GM23338 (cell line): ENCODE results near the gene CASQ2. TPM values are rescaled to one million over a fixed set of nuclear protein-coding genes. Genes with fewer than 3 reads are reported as not detected.

Experiments used
- ATAC-seq: fragments of 200-7000 bp; cut with Tn5 transposase; 3 replicates; pipeline ENCODE4 v1.9.1; 2020
- DNase-seq: peaks from one replicate; pipeline ENCODE4 v3.0.0-alpha.2; 2015; ENCODE audit warnings: low spot score
- H2AFZ ChIP-seq: fragments of 200-600 bp; sonication (generic); 2 replicates; pipeline ENCODE4 v1.8.0; 2016; ENCODE audit warnings: antibody characterized with exemption, mild to moderate bottlenecking, moderate library complexity
- H3F3A ChIP-seq: fragments of 200-600 bp; sonication (generic); replicated peaks from 2 replicates; pipeline ENCODE4 v1.8.0; 2017; ENCODE audit warnings: antibody characterized with exemption, mixed run types, low read depth
- H3K27ac ChIP-seq: fragments of 200-600 bp; sonication (generic); 2 replicates; pipeline ENCODE4 v1.6.1; 2016; ENCODE audit warnings: low read depth
- H3K27me3 ChIP-seq: fragments of 200-600 bp; sonication (generic); 2 replicates; pipeline ENCODE4 v1.8.0; 2016; ENCODE audit warnings: mild to moderate bottlenecking, mixed run types, moderate library complexity; ENCODE audit not compliant: insufficient read depth
- H3K36me3 ChIP-seq: fragments of 200-600 bp; sonication (generic); 2 replicates; pipeline ENCODE4 v1.8.0; 2016; ENCODE audit warnings: mild to moderate bottlenecking; ENCODE audit not compliant: insufficient read depth
- H3K4me1 ChIP-seq: fragments of 200-600 bp; sonication (generic); 2 replicates; pipeline ENCODE4 v1.8.0; 2016; ENCODE audit warnings: mild to moderate bottlenecking, moderate library complexity; ENCODE audit not compliant: insufficient read depth
- H3K4me2 ChIP-seq: fragments of 200-600 bp; sonication (generic); 2 replicates; pipeline ENCODE4 v1.7.1; 2017; ENCODE audit warnings: mixed run types
- H3K4me3 ChIP-seq: fragments of 200-600 bp; sonication (generic); 2 replicates; pipeline ENCODE4 v1.6.1; 2016; ENCODE audit warnings: mixed run types
- H3K79me2 ChIP-seq: fragments of 200-600 bp; sonication (generic); replicated peaks from 2 replicates; pipeline ENCODE4 v1.8.0; 2017; ENCODE audit warnings: mild to moderate bottlenecking; ENCODE audit not compliant: insufficient read depth
- H3K9me2 ChIP-seq: fragments of 200-600 bp; sonication (generic); 2 replicates; pipeline ENCODE4 v1.8.0; 2017; ENCODE audit not compliant: insufficient read depth
- H4K20me1 ChIP-seq: fragments of 200-600 bp; sonication (generic); replicated peaks from 2 replicates; pipeline ENCODE4 v1.8.0; 2017; ENCODE audit warnings: mild to moderate bottlenecking; ENCODE audit not compliant: insufficient read depth
- H3K27ac Mint-ChIP-seq: 2 replicates; pipeline ENCODE4 v1.8.0; 2020; ENCODE audit warnings: inconsistent platforms, mild to moderate bottlenecking, moderate library complexity, mixed read lengths
- H3K27me3 Mint-ChIP-seq: 3 replicates; pipeline ENCODE4 v1.8.0; 2022; ENCODE audit warnings: low read depth, mild to moderate bottlenecking, moderate library complexity, mixed read lengths, inconsistent platforms; ENCODE audit not compliant: insufficient read depth, poor library complexity
- H3K36me3 Mint-ChIP-seq: 3 replicates; pipeline ENCODE4 v1.8.0; 2021; ENCODE audit warnings: low read depth, mild to moderate bottlenecking, inconsistent platforms, moderate library complexity, mixed read lengths
- H3K4me1 Mint-ChIP-seq: 3 replicates; pipeline ENCODE4 v1.8.0; 2020; ENCODE audit warnings: mild to moderate bottlenecking, inconsistent platforms, mixed read lengths
- H3K4me3 Mint-ChIP-seq: 3 replicates; pipeline ENCODE4 v1.8.0; 2021; ENCODE audit warnings: moderate library complexity, mild to moderate bottlenecking, inconsistent platforms, mixed read lengths
- H3K9me3 Mint-ChIP-seq: 3 replicates; pipeline ENCODE4 v1.8.0; 2020; ENCODE audit warnings: moderate library complexity, mild to moderate bottlenecking, inconsistent platforms, mixed read lengths
- CREB1 ChIP-seq: fragments of 250-450 bp; sonication (Bioruptor Pico); IDR thresholded peaks from 2 replicates; pipeline ENCODE4 v1.5.0; 2020; ENCODE audit warnings: low read depth, mild to moderate bottlenecking, moderate library complexity
- CTCF ChIP-seq, 2 experiments: fragments of 200-600 bp in 1 of 2; sonication (generic) in 1 of 2; conservative IDR thresholded peaks; 2 replicates each; pipeline versions ENCODE4 v1.5.1 to v1.6.1; 2016 to 2017; ENCODE audit warnings: antibody characterized with exemption in 2 of 2, low read depth in 2 of 2, mild to moderate bottlenecking in 2 of 2, moderate library complexity in 1 of 2
- ETS1 ChIP-seq: IDR thresholded peaks from 2 replicates; pipeline ENCODE4 v1.6.1; 2016; ENCODE audit warnings: antibody characterized with exemption
- EZH2 ChIP-seq: fragments of 200-600 bp; sonication (generic); IDR thresholded peaks from one replicate; pipeline ENCODE4 v1.8.0; 2017; ENCODE audit warnings: antibody characterized with exemption, mild to moderate bottlenecking, low read depth; ENCODE audit not compliant: unreplicated experiment
- EZH2phosphoT487 ChIP-seq: fragments of 200-600 bp; sonication (generic); IDR thresholded peaks from one replicate; pipeline ENCODE4 v1.8.1; 2018; ENCODE audit warnings: antibody characterized with exemption; ENCODE audit not compliant: unreplicated experiment
- JUNB ChIP-seq: IDR thresholded peaks from one replicate; pipeline ENCODE4 v1.6.1; 2016; ENCODE audit warnings: antibody characterized with exemption; ENCODE audit not compliant: unreplicated experiment
- NANOG ChIP-seq: IDR thresholded peaks from 2 replicates; pipeline ENCODE4 v1.6.1; 2016; ENCODE audit warnings: antibody characterized with exemption, borderline replicate concordance
- POLR2AphosphoS5 ChIP-seq: IDR thresholded peaks from 2 replicates; pipeline ENCODE4 v1.6.1; 2016; ENCODE audit warnings: antibody characterized with exemption, low read depth
- STAT1 ChIP-seq: IDR thresholded peaks from one replicate; pipeline ENCODE4 v1.6.1; 2016; ENCODE audit warnings: antibody characterized with exemption; ENCODE audit not compliant: unreplicated experiment
- ZNF114 ChIP-seq: fragments of 250-450 bp; sonication (Bioruptor Pico); IDR thresholded peaks from 2 replicates; pipeline ENCODE4 v1.5.0; 2020; ENCODE audit warnings: mild to moderate bottlenecking, moderate library complexity
- ZNF331 ChIP-seq: fragments of 250-450 bp; sonication (Bioruptor Pico); IDR thresholded peaks from 2 replicates; pipeline ENCODE4 v1.5.0; 2020; ENCODE audit warnings: low read depth, mild to moderate bottlenecking, moderate library complexity
- polyA plus RNA-seq: library from polyadenylated mRNA; unstranded; fragments of >200 nt; fragmentation: Nextera tagmentation; extraction: Ambion mirVana; gene quantifications from 2 replicates; pipeline ENCODE4 v1.2.1, GENCODE V29; 2016
- total RNA-seq: library from RNA; depleted of rRNA; stranded (reverse); fragments of >200 nt; shearing (Covaris generic); gene quantifications from 2 replicates; pipeline ENCODE4 v1.2.3, GENCODE V29; 2014
- TF ChIP-seq, protein P1 (sequence below): IDR thresholded peaks from one replicate; pipeline ENCODE4 v1.6.1; 2018; ENCODE audit warnings: antibody characterized with exemption; ENCODE audit not compliant: unreplicated experiment

The CASQ2 gene
- total and polyA plus RNA-seq, 2 experiments from 2014 or later = not detected

DNA sequence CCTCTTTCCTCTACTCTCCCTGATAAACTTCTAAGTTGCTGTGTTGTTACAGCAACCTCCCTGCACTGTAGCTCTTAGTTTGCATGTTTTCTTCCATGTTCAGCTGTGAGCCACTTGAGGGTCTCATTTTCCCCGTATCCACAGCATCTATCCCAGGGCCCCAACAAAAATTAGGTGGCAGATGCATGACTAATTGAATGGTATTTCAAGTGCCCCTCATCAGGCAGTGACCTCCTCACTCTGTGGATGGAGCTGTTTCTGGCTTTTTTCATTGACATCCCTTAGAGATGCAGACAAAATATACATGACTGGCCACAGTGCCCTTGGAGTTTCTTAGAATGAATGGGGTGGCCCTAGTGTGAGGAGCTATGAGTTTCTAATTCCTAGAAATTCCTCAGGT is 3.4 kb downstream of the CASQ2 start:
- Mint-ChIP-seq H3K36me3 (no peaks in the 10 kb centered on the region), H3K4me1 (peaks cover 7% of the 10 kb centered on the region; the same call in 2 of the 3 replicates), H3K4me3 (no peak overlapping the region), H3K27ac (no peak overlapping the region), H3K9me3 (no peaks in the 10 kb centered on the region; the same call in 1 of the 3 replicates), H3K27me3 (peaks cover 1% of the 10 kb centered on the region)
- ATAC-seq (no peak), DNase-seq (no peak)
- no peak for TF ChIP-seq ETS1
- Histone ChIP-seq H3K27ac (no peak overlapping the region), H3F3A (no peaks in the 10 kb centered on the region), H3K4me2 (no peak overlapping the region), H3K36me3 (no peaks in the 10 kb centered on the region), H3K9me2 (no peaks in the 10 kb centered on the region), H4K20me1 (no peaks in the 10 kb centered on the region), H3K4me3 (no peak overlapping the region), H3K4me1 (peaks cover 5% of the 10 kb centered on the region; the same call in 1 of the 2 replicates), H2AFZ (no peak overlapping the region), H3K27me3 (no peaks in the 10 kb centered on the region), H3K79me2 (no peaks in the 10 kb centered on the region)

- TF ChIP-seq ZNF331 = no peak
- TF ChIP-seq EZH2 = no peak
- no peak for TF ChIP-seq CREB1 (CRISPR knock-in tag)
- TF ChIP-seq EZH2phosphoT487 = no peak
- TF ChIP-seq CTCF (conservative IDR thresholded peaks at IDR 0.05; ENCODE audit: low read depth in 2 of 2) = peak; percentile 67 to 78
- H3K79me2 ChIP-seq = no peaks in the 10 kb centered on the region
- Mint-ChIP-seq H3K36me3 (no peaks in the 10 kb centered on the region), H3K4me1 (peaks cover 7% of the 10 kb centered on the region; the same call in 2 of the 3 replicates), H3K9me3 (no peaks in the 10 kb centered on the region; the same call in 1 of the 3 replicates), H3K27me3 (peaks cover 1% of the 10 kb centered on the region), H3K27ac (no peak overlapping the region), H3K4me3 (no peak overlapping the region)
- H3K36me3 ChIP-seq = no peaks in the 10 kb centered on the region
- H3F3A ChIP-seq = no peaks in the 10 kb centered on the region
- H3K27ac ChIP-seq = no peak overlapping the region
- no peak overlapping the region for H3K4me3 ChIP-seq
- H2AFZ ChIP-seq = no peak overlapping the region
- no peaks in the 10 kb centered on the region for H4K20me1 ChIP-seq
- no peak overlapping the region for H3K4me2 ChIP-seq
- DNase-seq = peak; percentile 67
- peak; percentile 87 for ATAC-seq
- H3K9me2 ChIP-seq = no peaks in the 10 kb centered on the region
- H3K4me1 ChIP-seq = peaks cover 5% of the 10 kb centered on the region; the same call in 1 of the 2 replicates
- H3K27me3 ChIP-seq = no peaks in the 10 kb centered on the region
Measured at GRCh38 chr1:115764541-115764940, 4.0 kb downstream of the CASQ2 start.

- Histone ChIP-seq H3K4me2 (no peak overlapping the region), H4K20me1 (no peaks in the 10 kb centered on the region), H3K9me2 (no peaks in the 10 kb centered on the region), H3K27ac (no peak overlapping the region), H3K27me3 (no peaks in the 10 kb centered on the region), H3F3A (no peaks in the 10 kb centered on the region), H2AFZ (peak overlapping the region; percentile 68; the same call in 1 of the 2 replicates), H3K4me3 (no peak overlapping the region), H3K79me2 (no peaks in the 10 kb centered on the region), H3K4me1 (peaks cover 5% of the 10 kb centered on the region; the same call in 1 of the 2 replicates), H3K36me3 (no peaks in the 10 kb centered on the region)
- Mint-ChIP-seq H3K4me3 (no peak overlapping the region), H3K27me3 (peaks cover 1% of the 10 kb centered on the region), H3K36me3 (no peaks in the 10 kb centered on the region), H3K27ac (no peak overlapping the region), H3K9me3 (peaks cover 2% of the 10 kb centered on the region; the same call in 1 of the 3 replicates), H3K4me1 (peaks cover 7% of the 10 kb centered on the region; the same call in 2 of the 3 replicates)
- DNase-seq (no peak), ATAC-seq (no peak)
- TF ChIP-seq ZNF114 (CRISPR knock-in tag) (no peak), CREB1 (CRISPR knock-in tag) (no peak), EZH2 (no peak), EZH2phosphoT487 (no peak), POLR2AphosphoS5 (no peak), STAT1 (no peak), ETS1 (no peak), JUNB (no peak), NANOG (no peak)
- TF ChIP-seq, protein P1, sequence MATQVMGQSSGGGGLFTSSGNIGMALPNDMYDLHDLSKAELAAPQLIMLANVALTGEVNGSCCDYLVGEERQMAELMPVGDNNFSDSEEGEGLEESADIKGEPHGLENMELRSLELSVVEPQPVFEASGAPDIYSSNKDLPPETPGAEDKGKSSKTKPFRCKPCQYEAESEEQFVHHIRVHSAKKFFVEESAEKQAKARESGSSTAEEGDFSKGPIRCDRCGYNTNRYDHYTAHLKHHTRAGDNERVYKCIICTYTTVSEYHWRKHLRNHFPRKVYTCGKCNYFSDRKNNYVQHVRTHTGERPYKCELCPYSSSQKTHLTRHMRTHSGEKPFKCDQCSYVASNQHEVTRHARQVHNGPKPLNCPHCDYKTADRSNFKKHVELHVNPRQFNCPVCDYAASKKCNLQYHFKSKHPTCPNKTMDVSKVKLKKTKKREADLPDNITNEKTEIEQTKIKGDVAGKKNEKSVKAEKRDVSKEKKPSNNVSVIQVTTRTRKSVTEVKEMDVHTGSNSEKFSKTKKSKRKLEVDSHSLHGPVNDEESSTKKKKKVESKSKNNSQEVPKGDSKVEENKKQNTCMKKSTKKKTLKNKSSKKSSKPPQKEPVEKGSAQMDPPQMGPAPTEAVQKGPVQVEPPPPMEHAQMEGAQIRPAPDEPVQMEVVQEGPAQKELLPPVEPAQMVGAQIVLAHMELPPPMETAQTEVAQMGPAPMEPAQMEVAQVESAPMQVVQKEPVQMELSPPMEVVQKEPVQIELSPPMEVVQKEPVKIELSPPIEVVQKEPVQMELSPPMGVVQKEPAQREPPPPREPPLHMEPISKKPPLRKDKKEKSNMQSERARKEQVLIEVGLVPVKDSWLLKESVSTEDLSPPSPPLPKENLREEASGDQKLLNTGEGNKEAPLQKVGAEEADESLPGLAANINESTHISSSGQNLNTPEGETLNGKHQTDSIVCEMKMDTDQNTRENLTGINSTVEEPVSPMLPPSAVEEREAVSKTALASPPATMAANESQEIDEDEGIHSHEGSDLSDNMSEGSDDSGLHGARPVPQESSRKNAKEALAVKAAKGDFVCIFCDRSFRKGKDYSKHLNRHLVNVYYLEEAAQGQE = no peak
Measured at GRCh38 chr1:115762779-115763178, 5.7 kb downstream of the CASQ2 start.
